Stimulated activated CD8-positive, alpha-beta memory T cell treated with anti-CD3 and anti-CD28 coated beads, Interleukin-12 subunit alpha, Interleukin-12 subunit beta, amount 100 ng/mL, for 1 hour (primary cell): ENCODE data around the gene SERAC1.
"Not testable (repeated sequence)": the region's sequence is repeated elsewhere in the genome, so short reads cannot be mapped to it uniquely, and the experiment has no call there.

Experiments used
- DNase-seq: peaks from one replicate; pipeline ENCODE4 v3.0.0-alpha.2; 2020; ENCODE audit warnings: low read depth

The SERAC1 gene

GRCh38 chr6:158168040-158168289 lies at the start of gene SERAC1:
SERAC1 (minus strand) TSS chr6:158168262; CDS start chr6:158158363, 9,899 bp downstream.
- DNase-seq: no peak

GRCh38 chr6:158213925-158214674 lies 46.0 kb upstream of the SERAC1 start:
- DNase-seq: peak; percentile 31

GRCh38 chr6:158211273-158212055 lies 43.4 kb upstream of the SERAC1 start:
- DNase-seq: no peak

GRCh38 chr6:158209582-158210333 lies 41.7 kb upstream of the SERAC1 start:
- DNase-seq: not testable (repeated sequence)

DNA sequence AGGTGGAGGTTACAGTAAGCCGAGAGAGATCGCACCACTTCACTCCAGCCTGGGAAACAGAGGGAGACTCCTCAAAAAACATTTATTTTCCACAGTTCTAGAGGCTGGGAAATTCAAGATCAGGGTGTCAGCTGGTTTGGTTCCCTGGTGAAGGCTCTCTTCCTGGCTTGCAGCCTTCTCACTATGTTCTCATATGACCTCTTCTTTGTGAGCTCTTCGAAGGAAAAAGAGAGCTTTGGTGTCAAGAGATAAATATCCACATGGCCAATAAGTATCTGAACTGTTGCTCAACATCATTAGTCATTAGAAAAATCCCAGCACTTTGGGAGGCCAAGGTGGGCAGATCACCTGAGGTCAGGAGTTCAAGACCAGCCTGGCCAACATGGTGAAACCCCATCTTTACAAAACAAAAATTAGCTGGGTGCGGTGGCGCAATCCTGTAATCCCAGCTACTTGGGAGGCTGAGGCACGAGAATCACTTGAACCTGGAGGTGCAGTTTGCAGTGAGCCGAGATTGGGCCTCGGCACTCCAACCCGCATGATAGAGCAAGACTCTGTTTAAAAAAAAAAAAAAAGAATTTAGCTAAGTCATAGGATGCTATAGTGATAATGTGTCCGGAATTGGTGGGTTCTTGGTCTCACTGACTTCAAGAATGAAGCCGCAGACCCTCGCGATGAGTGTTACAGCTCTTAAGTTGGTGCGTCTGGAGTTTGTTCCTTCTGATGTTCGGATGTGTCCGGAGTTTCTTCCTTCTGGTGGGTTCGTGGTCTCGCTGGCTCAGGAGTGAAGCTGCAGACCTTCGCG lies 40.4 kb upstream of the SERAC1 start:
- not testable (repeated sequence) for DNase-seq

DNA sequence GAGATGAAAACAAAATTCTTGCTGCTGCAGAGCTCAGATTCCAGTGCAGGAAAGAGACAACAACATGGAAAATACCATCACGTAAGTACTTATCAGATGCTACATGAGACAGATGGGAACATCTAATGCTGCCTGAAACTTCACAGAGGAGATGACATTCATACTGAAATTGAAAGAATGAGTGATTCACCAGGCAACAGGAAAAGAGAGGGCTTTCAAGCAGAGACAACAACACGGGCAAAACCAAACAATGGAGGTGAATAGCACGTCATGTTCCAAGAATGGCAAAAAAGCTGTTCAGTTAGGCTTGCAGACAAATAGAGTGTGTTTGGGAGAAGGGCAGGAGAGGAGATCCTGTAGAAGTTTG lies 39.3 kb upstream of the SERAC1 start:
- no peak for DNase-seq

DNA sequence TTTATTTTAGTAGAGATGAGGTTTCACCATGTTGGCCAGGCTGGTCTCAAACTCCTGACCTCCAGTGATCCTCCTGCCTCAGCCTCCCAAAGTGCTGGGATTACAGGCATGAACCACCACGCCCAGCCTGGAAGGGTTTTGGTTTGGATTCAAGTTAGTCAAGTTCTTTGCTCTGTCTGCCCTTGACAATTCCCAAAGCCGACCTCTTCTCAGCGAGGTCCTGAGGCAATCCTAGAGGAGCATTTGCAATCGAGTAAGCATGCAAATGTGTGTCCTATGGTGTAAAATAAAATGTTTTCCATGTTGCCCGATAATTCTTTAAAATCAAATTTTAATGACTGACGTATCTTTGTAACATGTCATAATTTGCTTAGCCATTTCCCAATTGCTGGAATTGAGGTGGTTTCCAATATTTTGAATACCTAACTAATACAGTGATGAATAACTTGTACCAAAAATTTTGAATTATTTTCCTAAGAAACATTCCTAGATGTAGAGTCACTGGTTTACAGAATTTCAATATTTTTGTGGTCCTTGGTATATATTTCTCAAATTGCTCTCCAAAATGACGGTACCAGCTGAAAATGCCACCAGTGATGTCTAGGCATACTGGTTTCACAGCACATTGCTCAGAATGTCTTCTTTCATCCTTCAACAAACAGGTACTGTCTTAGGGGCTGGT lies 38.8 kb upstream of the SERAC1 start:
- no peak for DNase-seq

GRCh38 chr6:158205169-158205944 lies 37.3 kb upstream of the SERAC1 start:
- no peak for DNase-seq

DNA sequence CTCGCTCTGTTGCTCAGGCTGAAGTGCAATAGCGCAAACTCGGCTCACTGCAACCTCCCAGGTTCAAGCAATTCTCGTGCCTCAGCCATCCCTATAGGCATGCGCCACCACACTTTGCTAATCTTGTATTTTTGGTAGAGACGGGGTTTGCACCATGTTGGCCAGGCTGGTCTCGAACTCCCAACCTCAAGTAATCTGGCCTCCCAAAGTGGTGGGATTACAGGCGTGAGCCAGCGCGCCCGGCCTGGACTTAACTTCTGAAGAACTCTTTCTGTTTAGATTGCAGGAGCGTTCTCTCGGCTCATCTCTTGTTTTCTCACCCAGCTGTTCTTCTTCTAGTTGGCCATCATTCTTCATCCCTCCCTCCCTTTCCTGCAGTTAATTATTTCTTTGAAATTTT lies 30.4 kb upstream of the SERAC1 start:
- no peak for DNase-seq

GRCh38 chr6:158194487-158195280 lies 26.6 kb upstream of the SERAC1 start:
- DNase-seq: no peak

DNA sequence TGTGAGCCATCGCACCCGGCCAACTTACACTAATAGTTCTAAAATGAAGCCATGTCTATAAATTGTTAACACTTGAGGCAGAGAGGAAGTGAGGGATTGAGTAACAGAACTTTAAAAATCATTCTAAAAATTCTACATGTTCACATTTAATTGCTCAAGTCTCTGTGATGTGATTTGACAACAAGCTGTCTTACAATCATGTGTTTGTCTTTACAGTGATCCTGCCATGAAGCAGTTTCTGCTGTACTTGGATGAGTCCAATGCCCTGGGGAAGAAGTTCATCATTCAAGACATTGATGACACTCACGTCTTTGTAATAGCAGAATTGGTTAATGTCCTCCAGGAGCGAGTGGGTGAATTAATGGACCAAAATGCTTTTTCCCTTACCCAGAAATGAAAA lies 23.7 kb upstream of the SERAC1 start:
- no peak for DNase-seq

- no peak for DNase-seq
Observed at GRCh38 chr6:158191032-158191431, 23.0 kb upstream of the SERAC1 start.

DNA sequence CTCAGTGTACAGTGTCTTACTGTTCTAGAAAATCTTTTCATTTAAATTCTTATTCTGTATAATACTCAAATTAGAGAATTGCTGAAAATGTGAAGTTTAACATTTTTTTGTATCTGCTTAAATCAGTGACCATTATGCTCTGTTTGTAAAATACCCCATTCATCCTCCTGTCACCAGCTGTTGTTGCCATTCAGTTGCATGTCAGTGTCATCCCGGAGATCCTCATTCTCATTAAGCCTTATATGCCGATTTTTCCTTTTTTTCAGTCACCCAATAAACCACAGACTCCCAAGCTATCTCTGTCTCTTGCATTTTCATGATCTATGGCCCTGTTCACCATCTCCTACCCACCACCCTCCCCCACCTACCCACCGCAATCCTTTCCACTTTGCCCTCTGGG lies 20.5 kb upstream of the SERAC1 start:
- DNase-seq: no peak

DNA sequence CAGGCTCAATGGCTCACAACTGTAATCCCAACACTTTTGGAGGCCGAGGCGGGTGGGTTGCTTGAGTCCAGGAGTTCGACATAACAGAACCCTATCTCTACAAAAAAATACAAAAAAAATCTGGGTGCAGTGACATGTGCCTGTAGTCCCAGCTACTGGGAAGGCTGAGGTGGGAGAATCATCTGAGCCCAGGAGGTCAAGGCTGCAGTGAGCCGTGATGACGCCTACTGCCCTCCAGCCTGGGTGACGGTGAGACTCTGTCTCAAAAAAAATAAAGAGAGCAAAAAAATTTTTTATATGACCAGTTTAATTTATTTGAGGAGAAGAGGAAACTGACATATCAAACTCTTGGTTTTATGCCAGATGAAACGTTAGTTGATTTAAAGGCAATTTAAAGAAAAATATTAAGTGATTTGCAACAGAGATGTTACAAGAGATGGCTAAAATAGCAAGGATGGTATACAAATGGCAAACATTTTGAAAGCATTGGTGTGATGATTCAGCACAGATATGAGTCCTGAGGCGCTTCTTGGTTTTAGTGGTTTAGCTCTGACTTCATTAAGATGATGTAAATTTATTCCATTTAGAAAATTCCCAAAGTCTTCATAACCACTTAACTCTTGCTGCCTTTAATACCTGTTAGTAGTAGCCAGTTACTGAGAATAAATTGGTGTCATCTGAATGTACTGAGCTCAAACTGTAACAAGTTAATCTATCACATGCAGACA lies 17.8 kb upstream of the SERAC1 start:
- no peak for DNase-seq

DNA sequence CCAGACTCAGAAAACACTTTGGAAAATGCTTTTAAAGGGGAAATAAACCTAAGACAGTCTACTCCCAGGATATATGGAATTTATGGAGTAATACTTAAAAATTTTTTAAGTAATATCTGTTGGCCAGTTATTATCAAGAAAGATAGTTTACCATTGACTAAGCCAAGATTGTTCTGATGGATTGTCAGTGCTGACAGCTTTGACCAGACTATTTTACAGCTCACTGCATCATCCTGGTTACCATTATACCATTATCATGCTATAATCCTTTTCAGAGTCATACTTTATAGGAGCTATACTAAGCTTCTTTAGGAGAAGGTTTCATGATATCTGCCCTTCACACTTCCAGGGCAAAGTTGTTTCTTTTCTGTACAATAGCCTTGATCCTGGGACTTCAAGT lies 16.5 kb upstream of the SERAC1 start:
- no peak for DNase-seq

DNA sequence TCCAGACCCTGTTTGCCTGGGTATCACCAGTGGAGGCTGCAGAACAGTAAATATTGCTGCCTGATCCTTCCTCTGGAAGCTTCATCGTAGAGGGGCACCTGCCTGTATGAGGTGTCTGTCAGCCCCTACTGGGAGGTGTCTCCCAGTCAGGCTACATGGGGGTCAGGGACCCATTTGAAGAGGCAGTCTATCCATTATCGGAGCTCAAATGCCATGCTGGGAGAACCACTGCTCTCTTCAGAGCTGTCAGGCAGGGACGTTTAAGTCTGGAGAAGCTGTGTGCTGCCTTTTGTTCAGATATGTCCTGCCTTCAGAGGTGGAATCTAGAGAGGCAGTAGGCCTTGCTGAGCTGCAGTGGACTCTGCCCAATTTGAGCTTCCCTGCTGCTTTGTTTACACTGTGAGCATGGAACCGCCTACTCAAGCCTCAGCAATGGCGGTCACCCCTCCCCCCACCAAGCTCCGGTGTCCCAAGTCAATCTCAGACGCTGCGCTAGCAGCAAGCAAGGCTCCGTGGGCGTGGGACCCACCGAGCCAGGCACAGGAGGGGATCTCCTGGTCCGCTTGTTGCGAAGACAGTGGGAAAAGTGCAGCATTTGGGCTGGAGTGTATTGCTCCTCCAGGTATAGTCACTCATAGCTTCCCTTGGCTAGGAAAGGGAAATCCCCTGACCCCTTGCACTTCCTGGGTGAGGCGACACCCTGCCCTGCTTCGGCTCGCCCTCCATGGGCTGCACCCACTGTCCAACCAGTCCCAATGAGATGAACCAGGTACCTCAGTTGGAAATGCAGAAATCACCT lies 15.3 kb upstream of the SERAC1 start:
- DNase-seq: not testable (repeated sequence)

DNA sequence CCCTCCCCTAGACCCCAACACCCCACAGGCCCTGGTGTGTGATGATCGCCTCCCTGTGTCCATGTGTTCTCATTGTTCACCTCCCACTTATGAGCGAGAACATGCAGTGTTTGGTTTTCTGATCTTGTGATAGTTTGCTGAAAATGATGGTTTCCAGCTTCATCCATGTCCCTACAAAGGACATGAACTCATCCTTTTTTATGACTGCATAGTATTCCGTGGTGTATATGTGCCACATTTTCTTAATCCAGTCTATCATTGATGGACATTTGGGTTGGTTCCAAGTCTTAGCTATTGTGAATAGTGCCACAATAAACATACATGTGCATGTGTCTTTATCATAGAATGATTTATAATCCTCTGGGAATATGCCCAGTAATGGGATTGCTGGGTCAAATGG lies 9.7 kb upstream of the SERAC1 start:
- not testable (repeated sequence) for DNase-seq

GRCh38 chr6:158175111-158175510 lies 7.0 kb upstream of the SERAC1 start:
- DNase-seq: no peak
